HepG2 (cell line): ENCODE results near the gene LRRC25. TPM values are rescaled to one million over a fixed set of nuclear protein-coding genes. Genes with fewer than 3 reads are reported as not detected.

Experiments
- CBX1 ChIP-seq: IDR thresholded peaks from one replicate; pipeline ENCODE4 v1.6.1; 2016; ENCODE audit warnings: antibody characterized with exemption, low read depth
- CHD4 ChIP-seq: fragments of 200-600 bp; sonication (generic); IDR thresholded peaks from 2 replicates; pipeline ENCODE4 v1.7.0; 2017; ENCODE audit warnings: mild to moderate bottlenecking, low read length, borderline replicate concordance
- HNRNPK ChIP-seq: fragments of 200-400 bp; formaldehyde crosslinking; IDR thresholded peaks from 2 replicates; pipeline ENCODE4 v1.6.1; 2018; ENCODE audit warnings: low read length, low read depth, moderate library complexity, mild to moderate bottlenecking; ENCODE audit not compliant: poor library complexity, severe bottlenecking
- KDM3A ChIP-seq: IDR thresholded peaks from 2 replicates; pipeline ENCODE4 v1.6.1; 2018; ENCODE audit warnings: low read depth, missing compliant biosample characterization
- MLX ChIP-seq: IDR thresholded peaks from 2 replicates; pipeline ENCODE4 v1.6.1; 2016
- PRDM4 ChIP-seq: sonication (generic); formaldehyde crosslinking; IDR thresholded peaks from 2 replicates; pipeline ENCODE4 v1.9.0; 2021; ENCODE audit warnings: missing genetic modification reagents, borderline replicate concordance
- RBFOX2 ChIP-seq: fragments of 200-400 bp; formaldehyde crosslinking; IDR thresholded peaks from 2 replicates; pipeline ENCODE4 v1.6.1; 2017; ENCODE audit warnings: low read depth, mild to moderate bottlenecking, low read length
- RXRA ChIP-seq: sonication (generic); formaldehyde crosslinking; IDR thresholded peaks from 2 replicates; pipeline ENCODE4 v1.5.1; 2020; ENCODE audit warnings: missing genetic modification reagents
- SKIL ChIP-seq: sonication (generic); formaldehyde crosslinking; IDR thresholded peaks from 2 replicates; pipeline ENCODE4 v1.8.0; 2022; ENCODE audit warnings: missing genetic modification reagents, mild to moderate bottlenecking, moderate library complexity, borderline replicate concordance
- SNAI1 ChIP-seq: sonication (generic); formaldehyde crosslinking; IDR thresholded peaks from 2 replicates; pipeline ENCODE4 v1.5.0; 2020; ENCODE audit warnings: mild to moderate bottlenecking, missing genetic modification reagents, borderline replicate concordance
- SRF ChIP-seq: IDR thresholded peaks from 2 replicates; pipeline ENCODE4 v1.6.1; 2011; ENCODE audit warnings: mild to moderate bottlenecking, low read depth, low read length, moderate library complexity
- TAF15 ChIP-seq: fragments of 200-400 bp; formaldehyde crosslinking; IDR thresholded peaks from one replicate; pipeline ENCODE4 v1.6.1; 2018; ENCODE audit warnings: mild to moderate bottlenecking, low read depth, low read length; ENCODE audit not compliant: poor library complexity, severe bottlenecking
- TRIM24 ChIP-seq: sonication (generic); formaldehyde crosslinking; IDR thresholded peaks from 2 replicates; pipeline ENCODE4 v1.8.0; 2022; ENCODE audit warnings: mild to moderate bottlenecking, missing genetic modification reagents
- TSC22D2 ChIP-seq: sonication (generic); formaldehyde crosslinking; IDR thresholded peaks from 2 replicates; pipeline ENCODE4 v1.5.1; 2020; ENCODE audit warnings: missing genetic modification reagents, mild to moderate bottlenecking, borderline replicate concordance
- ZFP36 ChIP-seq: fragments of 150-350 bp; IDR thresholded peaks from 2 replicates; pipeline ENCODE4 v1.6.1; 2018; ENCODE audit warnings: borderline replicate concordance, low read length, low read depth; ENCODE audit not compliant: partially characterized antibody
- ZFP41 ChIP-seq: sonication (generic); formaldehyde crosslinking; IDR thresholded peaks from 2 replicates; pipeline ENCODE4 v1.4.0; 2020; ENCODE audit warnings: mild to moderate bottlenecking, missing genetic modification reagents, borderline replicate concordance
- ZNF180 ChIP-seq: sonication (generic); formaldehyde crosslinking; IDR thresholded peaks from 2 replicates; pipeline ENCODE4 v1.4.0; 2020; ENCODE audit warnings: low read depth, missing genetic modification reagents, borderline replicate concordance
- ZNF24 ChIP-seq: fragments of 450-650 bp; IDR thresholded peaks from 2 replicates; pipeline ENCODE4 v1.6.1; 2017; ENCODE audit warnings: antibody characterized with exemption, mild to moderate bottlenecking
- ZNF652 ChIP-seq: IDR thresholded peaks from 2 replicates; pipeline ENCODE4 v1.6.1; 2016; ENCODE audit warnings: low read depth, borderline replicate concordance
- ZUFSP ChIP-seq: sonication (generic); formaldehyde crosslinking; IDR thresholded peaks from 2 replicates; pipeline ENCODE4 v1.9.0; 2021; ENCODE audit warnings: missing genetic modification reagents, mild to moderate bottlenecking, borderline replicate concordance
- polyA plus RNA-seq, 8 experiments: library from polyadenylated mRNA; depleted of rRNA in 3 of 8; stranded (reverse) in 7 of 8; unstranded in 1 of 8; fragments of >200 nt; fragmentation: Illumina TruSeq in 4 of 8; extraction: Trizol in 4 of 8; gene quantifications; 2 replicates each; pipeline versions ENCODE4 v1.2.1 to v1.2.3, GENCODE V29; 2011 to 2016; ENCODE audit warnings: low read depth in 4 of 8, missing spikeins in 1 of 8, mixed read lengths in 1 of 8; ENCODE audit not compliant: insufficient read depth in 1 of 8
- total RNA-seq, 5 experiments: library from RNA; depleted of rRNA; stranded (reverse); fragments of >200 nt; fragmentation: Illumina TruSeq; extraction: Trizol; gene quantifications; 2 replicates each; pipeline ENCODE4 v1.2.3, GENCODE V29; 2016; ENCODE audit warnings: low read depth in 1 of 5

Gene LRRC25
- total and polyA plus RNA-seq, 2 of the 13 experiments (the other 11 are each of a cell fraction or from before 2014, with no cell fraction given), result 0.13 to 0.53 TPM

- no peak for TF ChIP-seq SRF
- TF ChIP-seq RXRA, result peak; percentile 85
- no peak for TF ChIP-seq PRDM4
- TF ChIP-seq ZNF652 (CRISPR knock-in tag), result no peak; the same call in 1 of the 2 replicates
- TF ChIP-seq HNRNPK, result no peak
- TF ChIP-seq CBX1, result no peak
- TF ChIP-seq RBFOX2, result no peak
- no peak for TF ChIP-seq TSC22D2
- no peak for TF ChIP-seq SNAI1
- TF ChIP-seq ZFP41, result no peak; the same call in 1 of the 2 replicates
- no peak for TF ChIP-seq KDM3A (CRISPR knock-in tag)
- TF ChIP-seq ZNF180 (CRISPR knock-in tag), result no peak
- TF ChIP-seq ZUFSP (CRISPR knock-in tag), result no peak
- no peak for TF ChIP-seq MLX (CRISPR knock-in tag)
- TF ChIP-seq CHD4, result no peak
- no peak for TF ChIP-seq TAF15
- no peak for TF ChIP-seq ZNF24
- 0 out of 2 replicates have a peak, but pooled peaks have one; percentile 33 for TF ChIP-seq SKIL (CRISPR knock-in tag)
- no peak for TF ChIP-seq ZFP36
- no peak for TF ChIP-seq TRIM24 (CRISPR knock-in tag)
Measured at GRCh38 chr19:18396471-18397241, 766 bp downstream of the LRRC25 start (continued).
